ENCODE results near the gene FOXP1. TPM values are rescaled to one million over a fixed set of nuclear protein-coding genes. Genes with fewer than 3 reads are reported as not detected.

FOXP1 gene
- total RNA-seq, 1 donor, result 55.7 TPM

GRCh38 chr3:71416876-71417275 is 166.7 kb downstream of the FOXP1 start:
- no peak for DNase-seq (ENCODE audit: low read depth)
- no peak overlapping the region for H3K4me3 ChIP-seq (ENCODE audit: low read depth, low read length)
- TF ChIP-seq CTCF (IDR thresholded peaks at IDR 0.05; ENCODE audit: insufficient read depth, low read depth, low read length), result peak; percentile 16

GRCh38 chr3:71415681-71416122 is 167.8 kb downstream of the FOXP1 start:
- TF ChIP-seq CTCF (IDR thresholded peaks at IDR 0.05; ENCODE audit: insufficient read depth, low read depth, low read length), result no peak
- no peak for DNase-seq (ENCODE audit: low read depth)

GRCh38 chr3:71414189-71414927 is 169.2 kb downstream of the FOXP1 start:
- no peak overlapping the region for H3K4me3 ChIP-seq (ENCODE audit: low read depth, low read length)
- no peak for TF ChIP-seq CTCF (IDR thresholded peaks at IDR 0.05; ENCODE audit: insufficient read depth, low read depth, low read length)
- DNase-seq (ENCODE audit: low read depth), result no peak

More at GRCh38 chr3:71415681-71416122, 167.8 kb downstream of the FOXP1 start:
- no peak overlapping the region for H3K4me3 ChIP-seq (ENCODE audit: low read depth, low read length)

GRCh38 chr3:71413572-71413971 is 170.0 kb downstream of the FOXP1 start:
- H3K4me3 ChIP-seq (ENCODE audit: low read depth, low read length), result no peak overlapping the region
- TF ChIP-seq CTCF (IDR thresholded peaks at IDR 0.05; ENCODE audit: insufficient read depth, low read depth, low read length), result no peak
- DNase-seq (ENCODE audit: low read depth), result no peak

GRCh38 chr3:71409352-71409751 is 174.2 kb downstream of the FOXP1 start:
- H3K4me3 ChIP-seq (ENCODE audit: low read depth, low read length), result no peak overlapping the region
- DNase-seq (ENCODE audit: low read depth), result no peak
- TF ChIP-seq CTCF (IDR thresholded peaks at IDR 0.05; ENCODE audit: insufficient read depth, low read depth, low read length), result no peak

- no peak for TF ChIP-seq CTCF (IDR thresholded peaks at IDR 0.05; ENCODE audit: insufficient read depth, low read depth, low read length)
- no peak overlapping the region for H3K4me3 ChIP-seq (ENCODE audit: low read depth, low read length)
- no peak for DNase-seq (ENCODE audit: low read depth)
Observed at GRCh38 chr3:71408903-71409302, 174.6 kb downstream of the FOXP1 start.

- TF ChIP-seq CTCF (IDR thresholded peaks at IDR 0.05; ENCODE audit: insufficient read depth, low read depth, low read length), result no peak
- DNase-seq (ENCODE audit: low read depth), result no peak
- H3K4me3 ChIP-seq (ENCODE audit: low read depth, low read length), result no peak overlapping the region
Observed at GRCh38 chr3:71407823-71408222, 175.7 kb downstream of the FOXP1 start.
